LNCAP (cell line): Measurements from ENCODE around the gene CCDC120.

Source experiments
- TF ChIP-seq, protein P1 (sequence below): fragments of 450-650 bp; IDR thresholded peaks from 2 replicates; pipeline ENCODE4 v1.5.1; 2017; ENCODE audit warnings: mild to moderate bottlenecking

Gene CCDC120

DNA sequence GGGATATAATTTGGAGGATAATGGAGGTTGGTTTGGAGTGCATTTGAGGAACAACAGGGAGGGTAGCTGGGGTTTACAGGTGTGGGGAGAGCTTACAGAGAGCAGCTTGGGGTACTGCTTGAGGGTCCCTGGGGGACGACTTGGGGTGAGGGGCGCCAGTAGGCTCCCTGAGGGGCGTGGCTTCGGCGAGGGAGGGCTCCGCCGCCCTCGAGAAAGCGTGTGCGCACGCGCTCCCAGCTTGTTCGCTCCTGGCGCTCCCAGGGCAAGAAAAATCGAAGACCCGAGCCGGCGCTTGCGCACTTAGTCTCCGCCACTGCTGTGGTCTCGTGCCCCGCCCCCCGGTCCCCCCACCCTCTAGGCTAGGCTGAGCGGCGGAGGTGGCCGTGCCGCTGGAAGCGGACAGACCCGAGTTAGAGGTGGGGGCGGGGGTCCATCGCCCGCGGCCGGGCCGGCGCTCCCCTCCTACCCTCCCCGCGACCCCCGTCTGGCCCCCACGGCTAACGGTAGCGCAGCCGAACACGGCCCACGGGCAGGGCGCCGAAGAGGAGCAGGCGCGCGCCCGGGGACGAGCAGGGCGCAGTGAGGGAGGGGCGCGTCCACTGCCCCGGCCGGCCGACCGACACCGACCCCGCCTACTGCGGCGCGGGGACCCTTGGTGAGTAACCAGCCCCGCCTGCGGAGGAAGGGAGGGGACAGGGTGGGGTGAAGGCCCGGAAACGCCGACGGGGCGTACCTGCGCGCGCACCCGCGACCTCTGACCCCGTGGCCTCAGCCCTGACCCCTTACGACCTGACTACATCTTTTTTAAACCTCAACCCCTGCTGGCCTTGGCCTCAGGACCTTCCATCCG is 5.4 kb upstream of the CCDC120 start:
- TF ChIP-seq, protein P1, sequence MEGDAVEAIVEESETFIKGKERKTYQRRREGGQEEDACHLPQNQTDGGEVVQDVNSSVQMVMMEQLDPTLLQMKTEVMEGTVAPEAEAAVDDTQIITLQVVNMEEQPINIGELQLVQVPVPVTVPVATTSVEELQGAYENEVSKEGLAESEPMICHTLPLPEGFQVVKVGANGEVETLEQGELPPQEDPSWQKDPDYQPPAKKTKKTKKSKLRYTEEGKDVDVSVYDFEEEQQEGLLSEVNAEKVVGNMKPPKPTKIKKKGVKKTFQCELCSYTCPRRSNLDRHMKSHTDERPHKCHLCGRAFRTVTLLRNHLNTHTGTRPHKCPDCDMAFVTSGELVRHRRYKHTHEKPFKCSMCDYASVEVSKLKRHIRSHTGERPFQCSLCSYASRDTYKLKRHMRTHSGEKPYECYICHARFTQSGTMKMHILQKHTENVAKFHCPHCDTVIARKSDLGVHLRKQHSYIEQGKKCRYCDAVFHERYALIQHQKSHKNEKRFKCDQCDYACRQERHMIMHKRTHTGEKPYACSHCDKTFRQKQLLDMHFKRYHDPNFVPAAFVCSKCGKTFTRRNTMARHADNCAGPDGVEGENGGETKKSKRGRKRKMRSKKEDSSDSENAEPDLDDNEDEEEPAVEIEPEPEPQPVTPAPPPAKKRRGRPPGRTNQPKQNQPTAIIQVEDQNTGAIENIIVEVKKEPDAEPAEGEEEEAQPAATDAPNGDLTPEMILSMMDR, result no peak

GRCh38 chrX:49054073-49054762 is 4.6 kb upstream of the CCDC120 start:
- TF ChIP-seq, protein P1, result no peak

GRCh38 chrX:49059201-49059600 is 402 bp downstream of the CCDC120 start:
- TF ChIP-seq, protein P1, result no peak

DNA sequence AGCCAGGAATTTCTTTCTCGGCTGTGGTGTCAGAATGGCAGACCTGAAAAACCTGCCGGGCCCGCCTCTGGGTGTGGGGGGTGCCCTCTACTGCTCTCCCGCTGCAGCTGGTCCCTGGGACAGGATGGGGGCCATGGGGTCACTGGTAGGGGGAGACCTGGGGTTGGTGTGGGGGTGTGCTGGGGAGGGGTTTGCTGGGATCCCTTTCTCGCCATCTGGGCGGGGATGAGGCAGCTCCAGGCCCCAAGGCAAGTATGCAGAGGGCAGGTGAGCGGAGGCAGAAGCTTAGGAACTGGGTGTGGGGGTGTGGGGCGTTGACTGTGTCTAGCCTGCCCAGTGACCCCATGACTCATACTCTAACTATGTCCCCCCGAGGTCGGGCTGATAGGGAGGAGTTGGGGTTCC is 884 bp downstream of the CCDC120 start:
- TF ChIP-seq, protein P1, result no peak

DNA sequence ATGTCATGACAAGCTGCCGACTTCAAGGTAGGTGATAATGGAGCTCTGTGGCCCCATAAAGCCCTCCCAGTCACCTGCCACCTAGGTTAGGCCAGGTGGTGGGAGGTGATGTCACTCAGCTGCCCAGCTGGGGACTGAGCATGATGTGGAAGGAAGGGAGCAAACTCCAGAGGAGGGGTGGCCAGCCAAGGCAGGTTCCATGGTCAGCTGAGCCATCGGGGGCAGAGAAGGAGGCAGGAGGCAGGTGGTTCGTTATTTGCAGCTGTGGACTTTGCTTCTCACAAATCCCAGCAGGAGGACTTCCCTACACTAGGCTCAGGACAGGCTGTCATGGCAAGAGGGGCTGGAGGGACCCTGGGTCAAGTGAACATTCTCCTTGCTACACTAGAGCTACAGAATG is 2.1 kb downstream of the CCDC120 start:
- TF ChIP-seq, protein P1, result no peak

DNA sequence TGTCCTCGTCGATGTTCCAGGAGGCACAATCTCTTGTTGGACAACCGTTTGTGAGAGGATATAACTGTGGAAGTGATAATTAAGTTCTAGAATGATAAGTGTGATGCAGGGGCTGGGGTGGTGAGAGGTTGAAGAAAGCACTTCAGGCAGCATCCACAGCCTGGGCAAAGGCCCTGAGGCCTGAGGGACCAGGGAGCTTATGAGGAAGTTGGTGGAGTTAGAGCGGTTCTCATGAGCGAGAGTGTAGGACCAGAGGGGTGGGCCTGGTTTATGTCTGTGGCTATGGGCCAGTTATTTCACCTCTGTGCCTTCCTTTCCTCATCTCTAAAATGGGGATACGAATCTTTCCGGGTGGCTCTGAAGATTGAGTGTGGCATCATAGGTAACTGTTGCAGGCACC is 2.7 kb downstream of the CCDC120 start:
- TF ChIP-seq, protein P1, result no peak

- TF ChIP-seq, protein P1, result no peak
These were observed 3.1 kb downstream of the CCDC120 start for GRCh38 chrX:49061916-49062315.
